Measurements from ENCODE around the gene OSBPL3. TPM values are rescaled to one million over a fixed set of nuclear protein-coding genes. Genes with fewer than 3 reads are reported as not detected.

OSBPL3 gene
- total RNA-seq, 4 donors from 2014 or later: 8.9 to 22.6 (median 13.7) TPM

DNA sequence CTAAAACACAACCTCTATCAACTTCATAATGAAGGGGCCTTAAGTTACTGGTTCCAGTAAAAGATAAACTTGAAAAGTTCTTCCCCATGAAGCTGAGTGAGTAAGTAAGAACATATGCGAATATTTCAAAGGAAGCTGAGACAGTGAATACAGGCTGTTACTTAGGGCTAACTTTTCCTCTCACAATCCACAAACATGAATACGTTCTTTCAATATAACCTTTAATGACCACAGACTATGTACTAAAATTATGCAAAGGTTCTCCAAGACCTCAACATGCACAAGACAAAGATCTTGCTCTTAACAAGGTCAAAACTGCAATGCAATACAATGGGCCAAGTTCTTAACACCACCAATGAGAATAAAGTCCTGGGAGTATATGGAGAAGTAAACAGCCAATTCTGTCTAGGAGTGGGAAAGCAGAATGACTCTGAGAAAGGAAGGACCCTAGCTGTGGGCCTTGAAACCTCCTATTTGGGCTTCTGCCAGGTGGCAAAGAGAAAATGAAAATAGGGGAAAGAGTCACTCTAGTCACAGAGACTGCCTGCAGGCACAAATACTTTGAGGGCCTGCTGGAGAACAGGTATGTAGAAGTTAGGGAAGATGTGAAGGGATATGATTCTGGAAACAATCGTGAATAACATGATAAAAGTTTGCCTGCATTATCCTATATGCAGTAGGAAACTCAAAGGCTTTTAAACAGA, 43.7 kb downstream of the OSBPL3 start:
- no peak overlapping the region for H3K4me3 ChIP-seq
- H3K4me1 ChIP-seq: no peaks in the 10 kb centered on the region
- H3K27ac ChIP-seq: no peak overlapping the region
- no peaks in the 10 kb centered on the region for H3K36me3 ChIP-seq
- WGBS, 2 donors: 67 to 73% methylated on average over 3 of the region's 3 CpGs
- H3K27me3 ChIP-seq: no peaks in the 10 kb centered on the region
- no peaks in the 10 kb centered on the region for H3K9me3 ChIP-seq
- intact Hi-C loops (cut with DNase I): no loop called here
- DNase-seq: no peak
- TF ChIP-seq, protein P1, sequence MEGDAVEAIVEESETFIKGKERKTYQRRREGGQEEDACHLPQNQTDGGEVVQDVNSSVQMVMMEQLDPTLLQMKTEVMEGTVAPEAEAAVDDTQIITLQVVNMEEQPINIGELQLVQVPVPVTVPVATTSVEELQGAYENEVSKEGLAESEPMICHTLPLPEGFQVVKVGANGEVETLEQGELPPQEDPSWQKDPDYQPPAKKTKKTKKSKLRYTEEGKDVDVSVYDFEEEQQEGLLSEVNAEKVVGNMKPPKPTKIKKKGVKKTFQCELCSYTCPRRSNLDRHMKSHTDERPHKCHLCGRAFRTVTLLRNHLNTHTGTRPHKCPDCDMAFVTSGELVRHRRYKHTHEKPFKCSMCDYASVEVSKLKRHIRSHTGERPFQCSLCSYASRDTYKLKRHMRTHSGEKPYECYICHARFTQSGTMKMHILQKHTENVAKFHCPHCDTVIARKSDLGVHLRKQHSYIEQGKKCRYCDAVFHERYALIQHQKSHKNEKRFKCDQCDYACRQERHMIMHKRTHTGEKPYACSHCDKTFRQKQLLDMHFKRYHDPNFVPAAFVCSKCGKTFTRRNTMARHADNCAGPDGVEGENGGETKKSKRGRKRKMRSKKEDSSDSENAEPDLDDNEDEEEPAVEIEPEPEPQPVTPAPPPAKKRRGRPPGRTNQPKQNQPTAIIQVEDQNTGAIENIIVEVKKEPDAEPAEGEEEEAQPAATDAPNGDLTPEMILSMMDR (IDR thresholded peaks at IDR 0.05): no peak
- TF ChIP-seq POLR2A (IDR thresholded peaks at IDR 0.05): no peak

DNA sequence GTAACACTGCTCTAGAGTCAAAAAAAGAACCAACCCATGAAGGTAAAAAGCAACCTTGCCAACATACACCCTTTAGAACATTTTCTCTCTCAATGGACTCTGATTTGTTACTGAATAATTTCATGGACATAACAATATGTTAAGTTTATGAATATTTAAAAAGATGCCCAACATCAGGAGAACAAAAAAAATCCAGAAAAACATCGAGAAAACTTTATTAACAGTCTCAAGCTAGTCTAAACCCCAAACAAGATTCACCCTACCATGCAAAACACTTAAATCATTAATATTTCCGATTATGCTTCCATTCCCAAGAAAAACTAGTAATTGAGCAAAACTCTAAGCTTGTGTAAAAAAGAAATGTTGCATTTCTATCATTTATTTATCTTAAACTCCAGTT, 46.7 kb downstream of the OSBPL3 start:
- H3K4me3 ChIP-seq: no peak overlapping the region
- intact Hi-C loops (cut with DNase I): no loop called here
- 89 to 91% methylated on average over 2 of the region's 2 CpGs for WGBS, 2 donors
- no peaks in the 10 kb centered on the region for H3K4me1 ChIP-seq
- H3K27me3 ChIP-seq: no peaks in the 10 kb centered on the region
- no peaks in the 10 kb centered on the region for H3K9me3 ChIP-seq
- H3K36me3 ChIP-seq: no peaks in the 10 kb centered on the region
- no peak overlapping the region for H3K27ac ChIP-seq
- TF ChIP-seq, protein P1 (IDR thresholded peaks at IDR 0.05): no peak
- no peak for TF ChIP-seq POLR2A (IDR thresholded peaks at IDR 0.05)
- no peak for DNase-seq

DNA sequence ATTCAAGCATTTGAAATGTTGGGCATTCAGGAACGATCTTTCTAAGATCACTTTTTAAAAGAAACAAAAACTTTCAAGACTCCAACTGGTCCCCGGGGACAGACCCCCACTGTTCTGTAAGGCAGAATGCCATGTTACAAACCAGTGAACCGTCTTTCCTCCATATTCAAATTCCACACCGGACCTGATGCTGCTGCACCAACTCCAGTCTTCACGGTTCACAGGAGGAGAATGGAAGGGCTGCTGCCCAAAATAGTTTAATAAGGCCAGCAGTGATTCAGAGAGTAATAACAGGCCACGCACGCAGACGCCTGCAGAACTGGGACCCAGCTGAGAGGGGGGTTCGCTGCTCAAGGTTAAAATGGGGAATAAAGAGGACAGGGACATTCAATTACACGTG, 47.2 kb downstream of the OSBPL3 start:
- Histone ChIP-seq H3K9me3 (no peaks in the 10 kb centered on the region), H3K4me1 (no peaks in the 10 kb centered on the region), H3K4me3 (no peak overlapping the region), H3K27ac (no peak overlapping the region), H3K36me3 (no peaks in the 10 kb centered on the region), H3K27me3 (no peaks in the 10 kb centered on the region)
- no peak for TF ChIP-seq POLR2A (IDR thresholded peaks at IDR 0.05)
- TF ChIP-seq, protein P1 (IDR thresholded peaks at IDR 0.05): no peak
- WGBS, 2 donors: 81 to 93% methylated on average over 8 to 10 of the region's 10 CpGs
- DNase-seq: no peak
- intact Hi-C loops (cut with DNase I): no loop called here

DNA sequence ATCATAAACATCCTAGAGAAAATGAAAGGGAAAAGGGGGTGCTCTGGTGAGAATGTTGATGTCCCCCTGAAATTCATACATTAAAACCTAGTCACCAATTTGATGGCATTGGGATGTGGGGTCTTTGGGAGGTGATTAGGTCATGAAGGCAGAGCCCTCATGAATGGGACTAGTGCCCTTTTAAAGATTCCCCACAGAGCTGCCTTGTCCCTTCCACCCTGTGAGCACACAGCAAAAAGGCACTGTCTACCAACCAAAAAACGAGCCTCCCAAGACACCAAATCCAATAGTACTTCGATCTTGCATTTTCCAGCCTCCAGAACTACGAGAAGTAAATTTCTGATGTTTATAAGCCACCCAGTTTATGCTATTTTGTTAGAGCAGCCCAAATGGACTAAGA, 47.6 kb downstream of the OSBPL3 start:
- TF ChIP-seq, protein P1 (IDR thresholded peaks at IDR 0.05): no peak
- TF ChIP-seq POLR2A (IDR thresholded peaks at IDR 0.05): no peak
- Histone ChIP-seq H3K4me3 (no peak overlapping the region), H3K4me1 (peaks cover 0 to 4% (median 0%) of the 10 kb centered on the region in 3 donors), H3K9me3 (no peaks in the 10 kb centered on the region), H3K27me3 (no peaks in the 10 kb centered on the region), H3K27ac (no peak overlapping the region), H3K36me3 (no peaks in the 10 kb centered on the region)
- intact Hi-C loops (cut with DNase I): no loop called here
- 80 to 88% methylated on average over 3 of the region's 3 CpGs for WGBS, 2 donors
- DNase-seq: no peak

DNA sequence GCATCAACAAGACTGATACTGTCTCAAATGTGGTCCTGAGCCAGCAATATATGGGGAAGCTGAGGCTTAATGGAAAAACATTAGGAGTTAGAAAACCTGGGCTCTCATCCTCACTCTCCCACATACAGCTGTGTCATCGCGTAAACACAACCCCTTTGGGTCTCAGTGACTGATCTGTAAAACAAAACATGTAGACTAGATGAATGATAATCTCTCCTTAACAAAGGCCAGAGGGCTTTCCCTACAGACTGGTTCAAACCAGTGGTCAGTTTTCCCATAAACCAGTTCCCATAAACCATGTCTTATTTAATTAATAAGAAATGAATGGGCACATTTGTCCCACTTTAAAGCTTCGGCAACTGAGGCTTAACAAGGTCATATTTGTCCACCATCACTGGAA, 48.1 kb downstream of the OSBPL3 start:
- WGBS, 2 donors: 85 to 100% methylated on average over 3 of the region's 3 CpGs
- no peaks in the 10 kb centered on the region for H3K9me3 ChIP-seq
- intact Hi-C loops (cut with DNase I): no loop called here
- no peaks in the 10 kb centered on the region for H3K27me3 ChIP-seq
- no peaks in the 10 kb centered on the region for H3K36me3 ChIP-seq
- TF ChIP-seq, protein P1 (IDR thresholded peaks at IDR 0.05): no peak
- TF ChIP-seq POLR2A (IDR thresholded peaks at IDR 0.05): no peak
- H3K4me1 ChIP-seq: peaks cover 0 to 9% (median 0%) of the 10 kb centered on the region in 3 donors
- no peak overlapping the region for H3K4me3 ChIP-seq
- H3K27ac ChIP-seq: no peak overlapping the region
- DNase-seq: no peak

Data from esophagus squamous epithelium (tissue), 5 donors.